IMR-90 (cell line): ENCODE data around the gene SP140L. TPM values are rescaled to one million over a fixed set of nuclear protein-coding genes. Genes with fewer than 3 reads are reported as not detected.
"Not testable (repeated sequence)": the region's sequence is repeated elsewhere in the genome, so short reads cannot be mapped to it uniquely, and the experiment has no call there.

Experiments
- ATAC-seq: fragments of 200-7000 bp; cut with Tn5 transposase; 2 replicates; pipeline ENCODE4 v1.9.1; 2020; ENCODE audit warnings: low read depth, mild to moderate bottlenecking, moderate library complexity
- BruUV-seq: library from RNA; stranded (reverse); fragments of 400-500 nt; replicated peaks from 2 replicates; lab custom pipeline; 2021; lab: Mats Ljungman, UMichigan
- CTCF ChIA-PET: fragments of 300-600 bp; formaldehyde crosslinking; extraction: SDS; loops from one replicate; lab custom pipeline; 2021; ENCODE audit warnings: antibody characterized with exemption; lab: Yijun Ruan, JAX
- POLR2A ChIA-PET: fragments of 300-600 bp; sonication (Branson Sonifier 250); formaldehyde crosslinking; loops from one replicate; lab custom pipeline; 2022; ENCODE audit warnings: antibody characterized with exemption; ENCODE audit not compliant: unreplicated experiment; lab: Charles Lee
- DNase-seq: peaks from one replicate; pipeline ENCODE4 v3.0.0; 2013
- H2AFZ ChIP-seq: replicated peaks from 2 replicates; pipeline ENCODE3; 2013; ENCODE audit warnings: low read length, mild to moderate bottlenecking; ENCODE audit not compliant: poor library complexity
- H2AK5ac ChIP-seq: 2 replicates; pipeline ENCODE4 v1.6.1; 2013; ENCODE audit warnings: low read depth, low read length, inconsistent platforms
- H2AK9ac ChIP-seq: replicated peaks from 2 replicates; pipeline ENCODE3; 2013; ENCODE audit warnings: mild to moderate bottlenecking, low read depth, low read length, moderate library complexity; ENCODE audit not compliant: poor library complexity
- H2BK120ac ChIP-seq: 2 replicates; pipeline ENCODE4 v1.6.1; 2013; ENCODE audit warnings: low read depth, low read length, inconsistent platforms
- H2BK15ac ChIP-seq: 3 replicates; pipeline ENCODE4 v1.6.1; 2013; ENCODE audit warnings: low read depth, low read length, inconsistent platforms
- H2BK20ac ChIP-seq: 2 replicates; pipeline ENCODE4 v1.6.1; 2013; ENCODE audit warnings: low read depth, mild to moderate bottlenecking, inconsistent platforms, low read length, moderate library complexity
- H2BK5ac ChIP-seq: 2 replicates; pipeline ENCODE4 v1.6.1; 2013; ENCODE audit warnings: mild to moderate bottlenecking, low read depth, low read length, inconsistent platforms; ENCODE audit not compliant: poor library complexity, severe bottlenecking
- H3K14ac ChIP-seq: replicated peaks from 2 replicates; pipeline ENCODE4 v1.6.1; 2013; ENCODE audit warnings: low read depth, low read length, inconsistent platforms
- H3K18ac ChIP-seq: 2 replicates; pipeline ENCODE4 v1.6.1; 2013; ENCODE audit warnings: low read depth, low read length, control low read depth
- H3K23ac ChIP-seq: 2 replicates; pipeline ENCODE4 v1.6.1; 2013; ENCODE audit warnings: low read depth, low read length, inconsistent platforms
- H3K27ac ChIP-seq: 2 replicates; pipeline ENCODE4 v1.5.1; 2013; ENCODE audit warnings: mild to moderate bottlenecking, control low read depth, low read length; ENCODE audit not compliant: insufficient read depth
- H3K27me3 ChIP-seq: 2 replicates; pipeline ENCODE4 v1.6.1; 2013; ENCODE audit warnings: low read length; ENCODE audit not compliant: control insufficient read depth, insufficient read depth
- H3K36me3 ChIP-seq: 2 replicates; pipeline ENCODE4 v1.6.1; 2013; ENCODE audit warnings: low read length, mixed read lengths; ENCODE audit not compliant: control insufficient read depth, insufficient read depth
- H3K4ac ChIP-seq: 2 replicates; pipeline ENCODE4 v1.6.1; 2013; ENCODE audit warnings: low read depth, low read length, inconsistent platforms
- H3K4me1 ChIP-seq: 2 replicates; pipeline ENCODE4 v1.6.1; 2013; ENCODE audit warnings: low read length, mixed read lengths; ENCODE audit not compliant: control insufficient read depth, insufficient read depth
- H3K4me2 ChIP-seq: 2 replicates; pipeline ENCODE4 v1.6.1; 2013; ENCODE audit warnings: low read depth, mild to moderate bottlenecking, control low read depth, low read length, moderate library complexity
- H3K4me3 ChIP-seq: 2 replicates; pipeline ENCODE4 v1.5.1; 2013; ENCODE audit warnings: low read depth, mild to moderate bottlenecking, control low read depth, low read length, moderate library complexity; ENCODE audit not compliant: insufficient read depth
- H3K56ac ChIP-seq: 2 replicates; pipeline ENCODE4 v1.6.1; 2013; ENCODE audit warnings: low read length, inconsistent platforms; ENCODE audit not compliant: insufficient read depth; ENCODE audit errors: extremely low read depth
- H3K79me1 ChIP-seq, 2 experiments: 2 replicates each; pipeline ENCODE4 v1.6.1; 2013; ENCODE audit warnings: low read length in 2 of 2, inconsistent platforms in 1 of 2, low read depth in 1 of 2
- H3K9ac ChIP-seq: 2 replicates; pipeline ENCODE4 v1.6.1; 2013; ENCODE audit warnings: low read depth, low read length, control low read depth
- H3K9me1 ChIP-seq: 2 replicates; pipeline ENCODE4 v1.6.1; 2013; ENCODE audit warnings: low read length, inconsistent platforms; ENCODE audit not compliant: insufficient read depth
- H3K9me3 ChIP-seq: 2 replicates; pipeline ENCODE4 v1.6.1; 2013; ENCODE audit warnings: low read length; ENCODE audit not compliant: control insufficient read depth, insufficient read depth
- H4K20me1 ChIP-seq: 2 replicates; pipeline ENCODE4 v1.6.1; 2013; ENCODE audit warnings: low read length, inconsistent platforms; ENCODE audit not compliant: insufficient read depth
- H4K5ac ChIP-seq: 2 replicates; pipeline ENCODE4 v1.6.1; 2013; ENCODE audit warnings: mild to moderate bottlenecking, low read depth, low read length, control low read depth
- H4K8ac ChIP-seq, 2 experiments: 2 replicates each; pipeline ENCODE4 v1.6.1; 2013; ENCODE audit warnings: low read depth in 2 of 2, low read length in 2 of 2, control low read depth in 1 of 2, inconsistent platforms in 1 of 2
- H4K91ac ChIP-seq: 2 replicates; pipeline ENCODE4 v1.6.1; 2013; ENCODE audit warnings: low read depth, low read length, inconsistent platforms; ENCODE audit not compliant: insufficient read depth
- CEBPB ChIP-seq: IDR thresholded peaks from 2 replicates; pipeline ENCODE4 v1.6.1; 2012; ENCODE audit warnings: low read depth, low read length, improper control_type of control experiment
- CHD1 ChIP-seq: IDR thresholded peaks from 2 replicates; pipeline ENCODE4 v1.6.1; 2012; ENCODE audit warnings: low read depth, low read length, improper control_type of control experiment
- FOS ChIP-seq: fragments of 150-350 bp; IDR thresholded peaks from 2 replicates; pipeline ENCODE4 v1.6.1; 2016; ENCODE audit warnings: low read depth, low read length
- MAFK ChIP-seq: IDR thresholded peaks from 2 replicates; pipeline ENCODE4 v1.6.1; 2012; ENCODE audit warnings: low read depth, low read length, improper control_type of control experiment
- MXI1 ChIP-seq: IDR thresholded peaks from 2 replicates; pipeline ENCODE4 v1.6.1; 2012; ENCODE audit warnings: low read depth, mild to moderate bottlenecking, low read length, moderate library complexity, borderline replicate concordance
- NFE2L2 ChIP-seq: fragments of 150-350 bp; IDR thresholded peaks from 2 replicates; pipeline ENCODE4 v1.6.1; 2016; ENCODE audit warnings: low read depth, mild to moderate bottlenecking, low read length
- RFX5 ChIP-seq: IDR thresholded peaks from 2 replicates; pipeline ENCODE4 v1.8.0; 2012; ENCODE audit warnings: low read depth, mild to moderate bottlenecking, low read length, moderate library complexity
- WGBS, 2 experiments: methylation state at CpG; one replicate each; pipeline versions ENCODE4 v1.1.5 to v1.1.7; 2013; ENCODE audit warnings: missing lambda C conversion rate in 2 of 2; ENCODE audit not compliant: insufficient read length in 1 of 2; ENCODE audit errors: extremely low coverage in 2 of 2; 5-methylcytosine and 5-hydroxymethylcytosine counted together
- dilution Hi-C: fragments of 300-500 bp; cut with HindIII; formaldehyde crosslinking; loops from one replicate; pipeline ENCODE4 v1.14.3; 2018; ENCODE audit warnings: low sequenced_read_pairs; ENCODE audit not compliant: unreplicated experiment
- in situ Hi-C: fragments of 300-500 bp; cut with MboI; formaldehyde crosslinking; loops from 3 replicates; pipeline ENCODE4 v1.14.3; 2019; ENCODE audit warnings: low sequenced_read_pairs, inconsistent platforms, mixed read lengths
- intact Hi-C: fragments of 100-400 bp; cut with micrococcal nuclease; formaldehyde crosslinking; loops from 2 replicates; pipeline ENCODE4 v1.10.0; 2022
- polyA plus RNA-seq, 3 experiments: library from polyadenylated mRNA; depleted of rRNA; stranded (reverse); fragments of >200 nt; gene quantifications; 2 replicates each; pipeline ENCODE4 v1.2.3, GENCODE V29; 2012; ENCODE audit warnings: low replicate concordance in 1 of 3
- total RNA-seq: library from RNA; depleted of rRNA; stranded (reverse); fragments of >200 nt; gene quantifications from 2 replicates; pipeline ENCODE4 v1.2.3, GENCODE V29; 2012

The SP140L gene
- total and polyA plus RNA-seq, 2 of the 4 experiments (the other 2 are of a cell fraction): 5.4 to 11.2 TPM

GRCh38 chr2:230408244-230408842, 81.3 kb downstream of the SP140L start:
- BruUV-seq: no TSS peak
- Histone ChIP-seq H2BK15ac (peak overlapping the region; percentile 26; the same call in 2 of the 3 replicates), H3K27me3 (no peaks in the 10 kb centered on the region), H4K91ac (peak overlapping the region; percentile 59; the same call in 1 of the 2 replicates), H2AK5ac (peak overlapping the region; percentile 76), H3K4ac (peak overlapping the region; percentile 88), H2BK120ac (peak overlapping the region; percentile 81; the same call in 1 of the 2 replicates), H3K9me3 (no peaks in the 10 kb centered on the region), H3K9me1 (peaks cover 15% of the 10 kb centered on the region), H3K56ac (no peak overlapping the region), H3K36me3 (peaks cover 3% of the 10 kb centered on the region; the same call in 1 of the 2 replicates), H4K5ac (peak overlapping the region; percentile 32; the same call in 1 of the 2 replicates), H3K4me2 (peak overlapping the region; percentile 15; the same call in 1 of the 2 replicates), H3K9ac (no peak overlapping the region), H2AFZ (peak overlapping the region; percentile 73), H3K14ac (peak overlapping the region; percentile 69), H3K23ac (peak overlapping the region; percentile 50; the same call in 1 of the 2 replicates), H4K20me1 (no peaks in the 10 kb centered on the region), H3K4me3 (no peak overlapping the region), H2AK9ac (peak overlapping the region; percentile 71), H3K79me1 (peaks cover 0 to 21% of the 10 kb centered on the region in 2 experiments; a peak in 2 of 4 replicates), H2BK5ac (peak overlapping the region; percentile 48), H3K18ac (peak overlapping the region; percentile 36), H3K27ac (peak overlapping the region; percentile 54; the same call in 1 of the 2 replicates), H3K4me1 (peaks cover 9% of the 10 kb centered on the region), H4K8ac (peak overlapping the region in 1 of 2 experiments; percentile 73; a peak in 1 of 4 replicates), H2BK20ac (peak overlapping the region; percentile 52)
- WGBS, 2 experiments: 10% methylated on average over 2 of the region's 3 CpGs; no CpG with 5 or more reads in 1 of the 2 experiments
- ChIA-PET CTCF (interaction anchor here (0.6 kb wide), 1 partner anchor 209 kb away, joined by 3 read pairs; no protein-coding TSS in a partner anchor), POLR2A (no interaction called here)
- peak; percentile 22 for ATAC-seq
- no peak; the same call in 1 of the 2 replicates for TF ChIP-seq MAFK
- TF ChIP-seq CEBPB: peak; percentile 58; the same call in 1 of the 2 replicates
- TF ChIP-seq FOS: no peak
- no peak for TF ChIP-seq RFX5
- TF ChIP-seq NFE2L2: peak; percentile 60
- TF ChIP-seq MXI1: no peak
- TF ChIP-seq CHD1: no peak
- dilution Hi-C loops: no loop called here
- peak; percentile 88 for DNase-seq
- intact Hi-C loops: no loop called here
- in situ Hi-C loops: loop anchor here (25.0 kb wide), 1 partner anchor 404 kb away; no protein-coding TSS in a partner anchor

- Histone ChIP-seq H2AK5ac (peak overlapping the region; percentile 76; the same call in 1 of the 2 replicates), H3K9me1 (peaks cover 15% of the 10 kb centered on the region), H2BK20ac (peak overlapping the region; percentile 32), H4K91ac (peak overlapping the region; percentile 59; the same call in 1 of the 2 replicates), H2BK120ac (peak overlapping the region; percentile 81; the same call in 1 of the 2 replicates), H2BK15ac (peak overlapping the region; percentile 52; the same call in 2 of the 3 replicates), H3K23ac (0 out of 2 replicates have a peak overlapping the region, but pooled peaks have one; percentile 24), H3K79me1 (peaks cover 0 to 21% of the 10 kb centered on the region in 2 experiments; a peak in 2 of 4 replicates), H3K4ac (peak overlapping the region; percentile 88)
- H3K9me3 ChIP-seq, H3K56ac ChIP-seq, BruUV-seq, intact Hi-C loops, ATAC-seq, H4K5ac ChIP-seq, H3K27ac ChIP-seq, H2AK9ac ChIP-seq, H3K4me2 ChIP-seq, H2AFZ ChIP-seq, H3K27me3 ChIP-seq, H3K4me1 ChIP-seq, H3K18ac ChIP-seq, H3K14ac ChIP-seq, H3K4me3 ChIP-seq, dilution Hi-C loops, DNase-seq, H3K36me3 ChIP-seq, H4K8ac ChIP-seq, POLR2A ChIA-PET, H2BK5ac ChIP-seq, H3K9ac ChIP-seq, H4K20me1 ChIP-seq: not testable (repeated sequence)
- CTCF ChIA-PET: interaction anchor here (0.6 kb wide), 1 partner anchor 63 kb away, joined by 3 read pairs; no protein-coding TSS in a partner anchor
- 71% methylated on average over 1 of the region's 2 CpGs; no CpG with 5 or more reads in 1 of the 2 experiments for WGBS, 2 experiments
- in situ Hi-C loops: loop anchor here (25.0 kb wide), 1 partner anchor 403 kb away; no protein-coding TSS in a partner anchor
These were observed 82.3 kb downstream of the SP140L start for GRCh38 chr2:230409316-230409715.
